NCI-H524 (cell line): ENCODE data around the gene MISP.

ENCODE experiments used
- DNase-seq, 2 experiments: peaks; one replicate each; lab custom pipeline; 2025; lab: John Stamatoyannopoulos, UW

MISP gene

GRCh38 chr19:796692-797527 is 46.0 kb downstream of the MISP start, which contains the start of gene PTBP1:
TSS of gene PTBP1 (plus strand) at chr19:797452. CDS start at chr19:797498, 46 bp downstream.
- peak; percentile 100 for DNase-seq

- DNase-seq = peak; percentile 79 to 91
Measured at GRCh38 chr19:797528-798414, 46.9 kb downstream of the MISP start.

- DNase-seq = no peak
Measured at GRCh38 chr19:798415-799075, 47.6 kb downstream of the MISP start.

- peak in 1 of 2 experiments; percentile 36 for DNase-seq
Measured at GRCh38 chr19:799076-799881, 48.4 kb downstream of the MISP start.

GRCh38 chr19:800360-801029 is 49.6 kb downstream of the MISP start:
- no peak for DNase-seq

GRCh38 chr19:801030-801860 is 50.3 kb downstream of the MISP start:
- no peak for DNase-seq

- no peak for DNase-seq
Measured at GRCh38 chr19:801861-802497, 51.1 kb downstream of the MISP start.

GRCh38 chr19:802498-803098 is 51.7 kb downstream of the MISP start:
- no peak for DNase-seq

GRCh38 chr19:803099-803561 is 52.2 kb downstream of the MISP start:
- DNase-seq = no peak

- no peak for DNase-seq
Measured at GRCh38 chr19:803686-804418, 52.9 kb downstream of the MISP start.

- DNase-seq = no peak
Measured at GRCh38 chr19:804419-805165, 53.7 kb downstream of the MISP start.

GRCh38 chr19:805166-805551 is 54.2 kb downstream of the MISP start:
- DNase-seq = no peak

GRCh38 chr19:805600-806550 is 55.0 kb downstream of the MISP start:
- DNase-seq = no peak

GRCh38 chr19:806815-807421 is 56.0 kb downstream of the MISP start:
- no peak for DNase-seq

- no peak for DNase-seq
Measured at GRCh38 chr19:807627-808422, 56.9 kb downstream of the MISP start.
